SK-N-SH (cell line): Measurements from ENCODE around the gene LYL1. TPM values are rescaled to one million over a fixed set of nuclear protein-coding genes. Genes with fewer than 3 reads are reported as not detected.
A peak's percentile ranks its signal among the peaks of the same experiment; 100 is the strongest.

ENCODE experiments used
- CTCF ChIA-PET: fragments of 300-600, 350-600 bp; formaldehyde crosslinking; extraction: SDS; loops from one replicate; lab custom pipeline; 2021; lab: Yijun Ruan, JAX
- POLR2A ChIA-PET: fragments of 350-600 bp; sonication (Branson Sonifier 250); formaldehyde crosslinking; extraction: SDS; loops from one replicate; lab custom pipeline; 2020; ENCODE audit warnings: antibody characterized with exemption, inconsistent platforms; lab: Yijun Ruan, JAX
- DNase-seq: peaks from one replicate; pipeline ENCODE4 v3.0.0; 2012
- H2AFZ ChIP-seq: fragments of 200-600 bp; sonication (generic); 2 replicates; pipeline ENCODE4 v1.8.1; 2016; ENCODE audit warnings: antibody characterized with exemption, mild to moderate bottlenecking, low read depth
- H3F3A ChIP-seq: fragments of 200-600 bp; sonication (generic); replicated peaks from 2 replicates; pipeline ENCODE3; 2016; ENCODE audit warnings: antibody characterized with exemption, mild to moderate bottlenecking; ENCODE audit not compliant: insufficient read depth
- H3K27ac ChIP-seq, 2 experiments: fragments of 200-500 bp in 1 of 2; fragments of 200-600 bp in 1 of 2; sonication (Bioruptor generic) in 1 of 2; sonication (generic), shearing (Covaris generic) in 1 of 2; 2 replicates each; pipeline versions ENCODE4 v1.5.1 to v1.6.1; 2014 to 2016; ENCODE audit warnings: low read depth in 2 of 2, inconsistent platforms in 1 of 2, low read length in 1 of 2, mild to moderate bottlenecking in 1 of 2, mixed read lengths in 1 of 2
- H3K27me3 ChIP-seq: fragments of 200-600 bp; sonication (generic), shearing (Covaris generic); 2 replicates; pipeline ENCODE4 v1.6.1; 2016; ENCODE audit warnings: mixed run types; ENCODE audit not compliant: insufficient read depth
- H3K36me3 ChIP-seq, 2 experiments: fragments of 200-500 bp in 1 of 2; fragments of 200-600 bp in 1 of 2; sonication (Bioruptor generic) in 1 of 2; sonication (generic) in 1 of 2; replicated peaks in 1 of 2; 2 replicates each; pipeline versions ENCODE3 to v1.5.1; 2014 to 2016; ENCODE audit warnings: low read length in 1 of 2, mild to moderate bottlenecking in 1 of 2; ENCODE audit not compliant: insufficient read depth in 2 of 2, control insufficient read depth in 1 of 2
- H3K4me1 ChIP-seq, 2 experiments: fragments of 200-500 bp in 1 of 2; fragments of 200-600 bp in 1 of 2; sonication (Bioruptor generic) in 1 of 2; sonication (generic), shearing (Covaris generic) in 1 of 2; 2 replicates each; pipeline versions ENCODE4 v1.5.1 to v1.6.1; 2014 to 2016; ENCODE audit warnings: low read depth in 1 of 2, low read length in 1 of 2, mixed run types in 1 of 2; ENCODE audit not compliant: insufficient read depth in 2 of 2, control insufficient read depth in 1 of 2
- H3K4me2 ChIP-seq: fragments of 200-600 bp; sonication (generic), shearing (Covaris generic); 2 replicates; pipeline ENCODE4 v1.6.1; 2017; ENCODE audit warnings: mixed run types
- H3K4me3 ChIP-seq, 2 experiments: fragments of 200-500 bp in 1 of 2; fragments of 200-600 bp in 1 of 2; sonication (Bioruptor generic) in 1 of 2; sonication (generic), shearing (Covaris generic) in 1 of 2; 2 replicates each; pipeline versions ENCODE4 v1.5.1 to v1.8.1; 2014 to 2016; ENCODE audit warnings: low read depth in 2 of 2, inconsistent platforms in 1 of 2, low read length in 1 of 2, mild to moderate bottlenecking in 1 of 2, mixed read lengths in 1 of 2, moderate library complexity in 1 of 2
- H3K79me2 ChIP-seq: fragments of 200-600 bp; sonication (generic); 2 replicates; pipeline ENCODE4 v1.8.1; 2017; ENCODE audit warnings: mild to moderate bottlenecking; ENCODE audit not compliant: insufficient read depth
- H3K9ac ChIP-seq: fragments of 200-600 bp; sonication (generic); 2 replicates; pipeline ENCODE4 v1.6.1; 2017; ENCODE audit warnings: mixed run types
- H3K9me2 ChIP-seq: fragments of 200-600 bp; sonication (generic); 2 replicates; pipeline ENCODE4 v1.6.1; 2017; ENCODE audit warnings: mixed run types
- H3K9me3 ChIP-seq: fragments of 200-600 bp; sonication (generic); 2 replicates; pipeline ENCODE4 v1.6.1; 2017; ENCODE audit warnings: mixed run types, mild to moderate bottlenecking, moderate library complexity
- H4K20me1 ChIP-seq: fragments of 200-600 bp; sonication (generic); 2 replicates; pipeline ENCODE4 v1.6.1; 2017; ENCODE audit warnings: mild to moderate bottlenecking, mixed run types; ENCODE audit not compliant: insufficient read depth
- CHD2 ChIP-seq: fragments of 150-350 bp; IDR thresholded peaks from 2 replicates; pipeline ENCODE4 v1.6.1; 2018; ENCODE audit warnings: low read length; ENCODE audit not compliant: partially characterized antibody
- EP300 ChIP-seq, 2 experiments: IDR thresholded peaks; 2 replicates each; pipeline versions ENCODE4 v1.4.0 to v1.6.1; 2012; ENCODE audit warnings: borderline replicate concordance in 1 of 2, low read depth in 1 of 2, low read length in 1 of 2
- EZH2phosphoT487 ChIP-seq: fragments of 200-600 bp; sonication (generic); IDR thresholded peaks from 2 replicates; pipeline ENCODE4 v1.6.1; 2017; ENCODE audit warnings: low read depth, mixed run types, mild to moderate bottlenecking, antibody characterized with exemption, moderate library complexity, borderline replicate concordance
- FOSL2 ChIP-seq: IDR thresholded peaks from 2 replicates; pipeline ENCODE4 v1.4.0; 2012; ENCODE audit warnings: low read depth, mild to moderate bottlenecking, moderate library complexity, borderline replicate concordance
- FOXM1 ChIP-seq: IDR thresholded peaks from 2 replicates; pipeline ENCODE4 v1.4.0; 2012; ENCODE audit warnings: low read depth, mild to moderate bottlenecking
- GABPA ChIP-seq: IDR thresholded peaks from 2 replicates; pipeline ENCODE4 v1.4.0; 2012; ENCODE audit warnings: low read depth, mild to moderate bottlenecking
- JUND ChIP-seq: IDR thresholded peaks from 2 replicates; pipeline ENCODE4 v1.4.0; 2012
- MEF2A ChIP-seq: IDR thresholded peaks from 2 replicates; pipeline ENCODE4 v1.4.0; 2012; ENCODE audit warnings: low read depth, borderline replicate concordance
- MXI1 ChIP-seq: IDR thresholded peaks from 2 replicates; pipeline ENCODE4 v1.6.1; 2012; ENCODE audit warnings: mild to moderate bottlenecking, low read depth, low read length, improper control_type of control experiment
- NRF1 ChIP-seq: IDR thresholded peaks from 2 replicates; pipeline ENCODE4 v1.6.1; 2012; ENCODE audit warnings: low read depth, mild to moderate bottlenecking, low read length
- POLR2AphosphoS5 ChIP-seq: IDR thresholded peaks from 2 replicates; pipeline ENCODE4 v1.6.1; 2012; ENCODE audit warnings: low read depth, low read length
- RAD21 ChIP-seq: IDR thresholded peaks from 2 replicates; pipeline ENCODE4 v1.6.1; 2012; ENCODE audit warnings: mild to moderate bottlenecking, low read length
- RCOR1 ChIP-seq: fragments of 150-350 bp; IDR thresholded peaks from 2 replicates; pipeline ENCODE4 v1.6.1; 2017; ENCODE audit warnings: antibody characterized with exemption, low read length
- RFX5 ChIP-seq: IDR thresholded peaks from 2 replicates; pipeline ENCODE4 v1.6.1; 2012; ENCODE audit warnings: mild to moderate bottlenecking, improper control_type of control experiment, low read length
- RXRA ChIP-seq: IDR thresholded peaks from 2 replicates; pipeline ENCODE4 v1.4.0; 2012; ENCODE audit warnings: low read depth, mild to moderate bottlenecking, borderline replicate concordance
- TEAD4 ChIP-seq: IDR thresholded peaks from 2 replicates; pipeline ENCODE4 v1.4.0; 2012; ENCODE audit warnings: mild to moderate bottlenecking, borderline replicate concordance; ENCODE audit not compliant: insufficient read depth
- YY1 ChIP-seq: IDR thresholded peaks from 2 replicates; pipeline ENCODE4 v1.4.0; 2012; ENCODE audit warnings: low read depth, mild to moderate bottlenecking
- WGBS: methylation state at CpG from one replicate; pipeline ENCODE4 v1.1.6; 2017; ENCODE audit warnings: low lambda C conversion rate; 5-methylcytosine and 5-hydroxymethylcytosine counted together
- polyA plus RNA-seq, 3 experiments: library from polyadenylated mRNA; depleted of rRNA; stranded (reverse); fragments of >200 nt; gene quantifications; 2 replicates each; pipeline ENCODE4 v1.2.3, GENCODE V29; 2012
- TF ChIP-seq, protein P1 (sequence below): IDR thresholded peaks from 2 replicates; pipeline ENCODE4 v1.6.1; 2012; ENCODE audit warnings: mild to moderate bottlenecking, low read depth, low read length, moderate library complexity
- TF ChIP-seq, protein P2 (sequence below): fragments of 150-350 bp; IDR thresholded peaks from 2 replicates; pipeline ENCODE4 v1.6.1; 2016; ENCODE audit warnings: mild to moderate bottlenecking, low read depth, low read length
- TF ChIP-seq, protein P3 (sequence below): fragments of 200-600 bp; sonication (generic); IDR thresholded peaks from 2 replicates; pipeline ENCODE4 v1.6.1; 2017; ENCODE audit warnings: antibody characterized with exemption, mild to moderate bottlenecking, moderate library complexity

Gene LYL1
- polyA plus RNA-seq, 1 of the 3 experiments (the other 2 are of a cell fraction) = 2.2 TPM

DNA sequence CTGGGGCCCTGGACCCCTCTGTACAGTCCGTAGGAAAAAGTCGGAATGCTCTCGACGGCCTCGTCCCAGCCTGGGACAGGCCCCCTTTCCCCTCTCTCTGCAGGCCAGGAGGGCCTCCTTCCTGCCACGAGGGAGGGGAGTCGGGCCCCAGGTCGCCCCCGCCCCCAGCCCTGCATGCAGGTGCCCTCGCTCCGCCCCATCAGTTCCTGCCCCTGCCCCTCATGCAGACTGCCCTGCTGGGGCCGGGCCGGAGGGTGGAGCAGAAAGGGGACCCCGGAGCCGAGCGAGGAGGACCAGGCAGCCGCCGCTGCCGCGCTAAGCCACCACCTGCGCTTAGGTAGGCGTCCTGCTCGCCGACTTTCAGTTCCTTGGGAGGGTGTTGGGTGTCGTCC lies 7.3 kb downstream of the LYL1 start:
- H3F3A ChIP-seq = no peaks in the 10 kb centered on the region
- ChIA-PET POLR2A (interaction anchor here (0.6 kb wide), 1 partner anchor 34 kb away, joined by 3 read pairs; no protein-coding TSS in a partner anchor), CTCF (interaction anchor here (1.2 to 9.2 kb wide), 8 partner anchors 9 to 168 kb away, joined by 3 to 603 read pairs (median 42); partner anchors contain the start of genes DAND5, IER2, LYL1 and STX10)
- H3K79me2 ChIP-seq = no peaks in the 10 kb centered on the region; the same call in 1 of the 2 replicates
- H4K20me1 ChIP-seq = no peaks in the 10 kb centered on the region
- no peak overlapping the region for H3K4me2 ChIP-seq
- H3K27ac ChIP-seq = peak overlapping the region in 1 of 2 experiments; percentile 99; a peak in 1 of 4 replicates
- peaks cover 16 to 59% of the 10 kb centered on the region in 2 experiments for H3K4me1 ChIP-seq
- no peak overlapping the region for H2AFZ ChIP-seq
- H3K36me3 ChIP-seq = peaks cover 0 to 16% of the 10 kb centered on the region in 2 experiments
- no peaks in the 10 kb centered on the region for H3K9me3 ChIP-seq
- no peak overlapping the region for H3K9ac ChIP-seq
- no peaks in the 10 kb centered on the region for H3K27me3 ChIP-seq
- H3K4me3 ChIP-seq = no peak overlapping the region
- WGBS = 97% methylated on average over 10 of the region's 25 CpGs
- H3K9me2 ChIP-seq = no peaks in the 10 kb centered on the region
- DNase-seq = no peak
- no peak for TF ChIP-seq TEAD4
- no peak for TF ChIP-seq YY1
- no peak for TF ChIP-seq CHD2

DNA sequence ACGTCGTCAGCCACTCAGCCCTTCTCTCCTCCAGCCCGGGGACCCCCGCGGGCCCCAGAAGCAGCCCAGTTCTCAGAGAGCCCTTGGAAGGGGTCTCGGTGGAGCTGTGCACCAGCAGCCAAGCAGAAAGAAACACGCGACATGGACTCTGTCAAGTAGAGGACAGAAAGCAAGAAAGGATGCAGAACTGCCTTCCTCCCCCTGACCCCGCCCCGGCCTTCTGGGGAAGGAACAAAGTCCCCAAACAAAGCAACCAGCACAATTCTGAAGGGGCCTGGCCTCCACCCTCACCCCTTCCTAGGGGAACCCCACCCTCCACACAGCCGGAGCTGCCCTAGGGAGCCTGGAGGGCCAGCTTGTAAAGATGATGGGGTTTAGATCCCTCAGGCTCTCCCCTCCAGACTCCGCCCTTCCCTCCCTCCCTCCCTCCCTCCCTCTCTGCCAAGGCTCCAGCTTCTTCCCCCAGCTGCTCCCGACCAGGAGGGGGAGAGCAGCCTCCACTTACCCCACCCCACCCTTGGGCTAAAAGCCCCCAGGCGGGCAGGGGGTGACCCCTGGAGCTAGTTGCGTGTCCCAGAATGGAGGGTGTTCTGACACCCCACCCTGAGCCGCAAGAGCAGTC lies 7.8 kb downstream of the LYL1 start:
- WGBS = 58% methylated on average over 9 of the region's 16 CpGs
- ChIA-PET POLR2A (interaction anchor here (0.5 to 1.9 kb wide), 8 partner anchors 34 to 175 kb away, joined by 3 to 12 read pairs (median 4); partner anchors contain the start of gene SYCE2), CTCF (interaction anchor here (0.8 to 9.2 kb wide), 25 partner anchors 9 to 162 kb away, joined by 3 to 603 read pairs (median 9); partner anchors contain the start of genes DAND5, FARSA, LYL1 and NACC1)
- H2AFZ ChIP-seq = no peak overlapping the region
- H4K20me1 ChIP-seq = no peaks in the 10 kb centered on the region
- no peak overlapping the region for H3K4me3 ChIP-seq
- no peaks in the 10 kb centered on the region for H3K9me3 ChIP-seq
- peak overlapping the region in 1 of 2 experiments; percentile 99; a peak in 2 of 4 replicates for H3K27ac ChIP-seq
- H3K9me2 ChIP-seq = no peaks in the 10 kb centered on the region
- TF ChIP-seq FOXM1 = no peak
- no peak for TF ChIP-seq POLR2AphosphoS5
- TF ChIP-seq RAD21 = no peak
- TF ChIP-seq, protein P1, sequence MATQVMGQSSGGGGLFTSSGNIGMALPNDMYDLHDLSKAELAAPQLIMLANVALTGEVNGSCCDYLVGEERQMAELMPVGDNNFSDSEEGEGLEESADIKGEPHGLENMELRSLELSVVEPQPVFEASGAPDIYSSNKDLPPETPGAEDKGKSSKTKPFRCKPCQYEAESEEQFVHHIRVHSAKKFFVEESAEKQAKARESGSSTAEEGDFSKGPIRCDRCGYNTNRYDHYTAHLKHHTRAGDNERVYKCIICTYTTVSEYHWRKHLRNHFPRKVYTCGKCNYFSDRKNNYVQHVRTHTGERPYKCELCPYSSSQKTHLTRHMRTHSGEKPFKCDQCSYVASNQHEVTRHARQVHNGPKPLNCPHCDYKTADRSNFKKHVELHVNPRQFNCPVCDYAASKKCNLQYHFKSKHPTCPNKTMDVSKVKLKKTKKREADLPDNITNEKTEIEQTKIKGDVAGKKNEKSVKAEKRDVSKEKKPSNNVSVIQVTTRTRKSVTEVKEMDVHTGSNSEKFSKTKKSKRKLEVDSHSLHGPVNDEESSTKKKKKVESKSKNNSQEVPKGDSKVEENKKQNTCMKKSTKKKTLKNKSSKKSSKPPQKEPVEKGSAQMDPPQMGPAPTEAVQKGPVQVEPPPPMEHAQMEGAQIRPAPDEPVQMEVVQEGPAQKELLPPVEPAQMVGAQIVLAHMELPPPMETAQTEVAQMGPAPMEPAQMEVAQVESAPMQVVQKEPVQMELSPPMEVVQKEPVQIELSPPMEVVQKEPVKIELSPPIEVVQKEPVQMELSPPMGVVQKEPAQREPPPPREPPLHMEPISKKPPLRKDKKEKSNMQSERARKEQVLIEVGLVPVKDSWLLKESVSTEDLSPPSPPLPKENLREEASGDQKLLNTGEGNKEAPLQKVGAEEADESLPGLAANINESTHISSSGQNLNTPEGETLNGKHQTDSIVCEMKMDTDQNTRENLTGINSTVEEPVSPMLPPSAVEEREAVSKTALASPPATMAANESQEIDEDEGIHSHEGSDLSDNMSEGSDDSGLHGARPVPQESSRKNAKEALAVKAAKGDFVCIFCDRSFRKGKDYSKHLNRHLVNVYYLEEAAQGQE = no peak
- no peak for TF ChIP-seq EZH2phosphoT487
- TF ChIP-seq NRF1 = no peak
- no peak for TF ChIP-seq GABPA
- TF ChIP-seq RCOR1 = no peak
- TF ChIP-seq FOSL2 = no peak
- TF ChIP-seq MEF2A = no peak
- TF ChIP-seq RXRA = no peak
- TF ChIP-seq EP300 (IDR thresholded peaks at IDR 0.05; ENCODE audit: borderline replicate concordance in 1 of 2, low read depth in 1 of 2, low read length in 1 of 2) = no peak
- TF ChIP-seq, protein P2, sequence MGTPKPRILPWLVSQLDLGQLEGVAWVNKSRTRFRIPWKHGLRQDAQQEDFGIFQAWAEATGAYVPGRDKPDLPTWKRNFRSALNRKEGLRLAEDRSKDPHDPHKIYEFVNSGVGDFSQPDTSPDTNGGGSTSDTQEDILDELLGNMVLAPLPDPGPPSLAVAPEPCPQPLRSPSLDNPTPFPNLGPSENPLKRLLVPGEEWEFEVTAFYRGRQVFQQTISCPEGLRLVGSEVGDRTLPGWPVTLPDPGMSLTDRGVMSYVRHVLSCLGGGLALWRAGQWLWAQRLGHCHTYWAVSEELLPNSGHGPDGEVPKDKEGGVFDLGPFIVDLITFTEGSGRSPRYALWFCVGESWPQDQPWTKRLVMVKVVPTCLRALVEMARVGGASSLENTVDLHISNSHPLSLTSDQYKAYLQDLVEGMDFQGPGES = no peak
- TF ChIP-seq JUND = no peak
- no peak for TF ChIP-seq MXI1
- TF ChIP-seq RFX5 = no peak
- TF ChIP-seq, protein P3, sequence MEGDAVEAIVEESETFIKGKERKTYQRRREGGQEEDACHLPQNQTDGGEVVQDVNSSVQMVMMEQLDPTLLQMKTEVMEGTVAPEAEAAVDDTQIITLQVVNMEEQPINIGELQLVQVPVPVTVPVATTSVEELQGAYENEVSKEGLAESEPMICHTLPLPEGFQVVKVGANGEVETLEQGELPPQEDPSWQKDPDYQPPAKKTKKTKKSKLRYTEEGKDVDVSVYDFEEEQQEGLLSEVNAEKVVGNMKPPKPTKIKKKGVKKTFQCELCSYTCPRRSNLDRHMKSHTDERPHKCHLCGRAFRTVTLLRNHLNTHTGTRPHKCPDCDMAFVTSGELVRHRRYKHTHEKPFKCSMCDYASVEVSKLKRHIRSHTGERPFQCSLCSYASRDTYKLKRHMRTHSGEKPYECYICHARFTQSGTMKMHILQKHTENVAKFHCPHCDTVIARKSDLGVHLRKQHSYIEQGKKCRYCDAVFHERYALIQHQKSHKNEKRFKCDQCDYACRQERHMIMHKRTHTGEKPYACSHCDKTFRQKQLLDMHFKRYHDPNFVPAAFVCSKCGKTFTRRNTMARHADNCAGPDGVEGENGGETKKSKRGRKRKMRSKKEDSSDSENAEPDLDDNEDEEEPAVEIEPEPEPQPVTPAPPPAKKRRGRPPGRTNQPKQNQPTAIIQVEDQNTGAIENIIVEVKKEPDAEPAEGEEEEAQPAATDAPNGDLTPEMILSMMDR = no peak
- H3K27me3 ChIP-seq = no peaks in the 10 kb centered on the region
- no peak overlapping the region for H3K4me2 ChIP-seq
- H3K9ac ChIP-seq = no peak overlapping the region
- no peaks in the 10 kb centered on the region for H3F3A ChIP-seq
- DNase-seq = peak; percentile 60
- peaks cover 0 to 15% of the 10 kb centered on the region in 2 experiments for H3K36me3 ChIP-seq
- H3K79me2 ChIP-seq = no peaks in the 10 kb centered on the region; the same call in 1 of the 2 replicates
- H3K4me1 ChIP-seq = peaks cover 19 to 64% of the 10 kb centered on the region in 2 experiments
